Peyer's patch (tissue), 4 donors: ENCODE measurements around the gene FER. TPM values are rescaled to one million over a fixed set of nuclear protein-coding genes. Genes with fewer than 3 reads are reported as not detected.

Source experiments
- DNase-seq, 3 donors: peaks; one replicate each; pipeline ENCODE4 v3.0.0-alpha.2; 2017 to 2019
- H3K27ac ChIP-seq, 4 donors: fragments of 200-600 bp; sonication (generic); one replicate each; pipeline ENCODE4 v1.5.1; 2016 to 2019
- H3K27me3 ChIP-seq, 2 donors: fragments of 200-600 bp; sonication (generic); one replicate each; pipeline ENCODE4 v1.5.1; 2019
- H3K36me3 ChIP-seq, 3 donors: fragments of 200-600 bp; sonication (generic); one replicate each; pipeline ENCODE4 v1.5.1; 2016 to 2019
- H3K4me1 ChIP-seq, 4 donors: fragments of 200-600 bp; sonication (generic); one replicate each; pipeline ENCODE4 v1.5.1; 2016 to 2019
- H3K4me3 ChIP-seq, 4 donors: fragments of 200-600 bp; sonication (generic); 1 replicate in 3 of 4; 2 replicates in 1 of 4; pipeline ENCODE4 v1.5.1; 2016 to 2019; ENCODE audit warnings: mild to moderate bottlenecking in 1 of 4
- H3K9me3 ChIP-seq, 4 donors: fragments of 200-600 bp; sonication (generic); one replicate each; pipeline ENCODE4 v1.5.1; 2016 to 2019; ENCODE audit warnings: mild to moderate bottlenecking in 1 of 4
- POLR2A ChIP-seq, 2 donors: fragments of 450-650 bp; IDR thresholded peaks; one replicate each; pipeline ENCODE4 v1.5.1; 2017; ENCODE audit warnings: antibody characterized with exemption in 2 of 2, mild to moderate bottlenecking in 2 of 2, moderate library complexity in 2 of 2
- total RNA-seq, 4 donors: library from RNA; depleted of rRNA; stranded (reverse); fragments of >200 nt; gene quantifications; one replicate each; pipeline ENCODE4 v1.1.0, GENCODE V29; 2016
- TF ChIP-seq, protein P1 (sequence below), 6 experiments: fragments of 450-650 bp in 4 of 6; fragments of 200-600 bp in 2 of 6; sonication (generic) in 1 of 6; IDR thresholded peaks; one replicate each; pipeline ENCODE4 v1.5.1; 2017 to 2019; ENCODE audit warnings: antibody characterized with exemption in 6 of 6, mild to moderate bottlenecking in 3 of 6, moderate library complexity in 1 of 6

Gene FER
- total RNA-seq, 4 donors from 2014 or later, result 8.4 to 104 (median 12.5) TPM

GRCh38 chr5:108905805-108906204 is 158.1 kb downstream of the FER start:
- Histone ChIP-seq H3K36me3 (no peaks in the 10 kb centered on the region), H3K4me1 (no peaks in the 10 kb centered on the region), H3K9me3 (no peaks in the 10 kb centered on the region), H3K4me3 (no peak overlapping the region), H3K27ac (no peak overlapping the region), H3K27me3 (no peaks in the 10 kb centered on the region)
- TF ChIP-seq, protein P1, sequence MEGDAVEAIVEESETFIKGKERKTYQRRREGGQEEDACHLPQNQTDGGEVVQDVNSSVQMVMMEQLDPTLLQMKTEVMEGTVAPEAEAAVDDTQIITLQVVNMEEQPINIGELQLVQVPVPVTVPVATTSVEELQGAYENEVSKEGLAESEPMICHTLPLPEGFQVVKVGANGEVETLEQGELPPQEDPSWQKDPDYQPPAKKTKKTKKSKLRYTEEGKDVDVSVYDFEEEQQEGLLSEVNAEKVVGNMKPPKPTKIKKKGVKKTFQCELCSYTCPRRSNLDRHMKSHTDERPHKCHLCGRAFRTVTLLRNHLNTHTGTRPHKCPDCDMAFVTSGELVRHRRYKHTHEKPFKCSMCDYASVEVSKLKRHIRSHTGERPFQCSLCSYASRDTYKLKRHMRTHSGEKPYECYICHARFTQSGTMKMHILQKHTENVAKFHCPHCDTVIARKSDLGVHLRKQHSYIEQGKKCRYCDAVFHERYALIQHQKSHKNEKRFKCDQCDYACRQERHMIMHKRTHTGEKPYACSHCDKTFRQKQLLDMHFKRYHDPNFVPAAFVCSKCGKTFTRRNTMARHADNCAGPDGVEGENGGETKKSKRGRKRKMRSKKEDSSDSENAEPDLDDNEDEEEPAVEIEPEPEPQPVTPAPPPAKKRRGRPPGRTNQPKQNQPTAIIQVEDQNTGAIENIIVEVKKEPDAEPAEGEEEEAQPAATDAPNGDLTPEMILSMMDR (IDR thresholded peaks at IDR 0.05), result no peak
- no peak for TF ChIP-seq POLR2A (IDR thresholded peaks at IDR 0.05)
- DNase-seq, result no peak

DNA sequence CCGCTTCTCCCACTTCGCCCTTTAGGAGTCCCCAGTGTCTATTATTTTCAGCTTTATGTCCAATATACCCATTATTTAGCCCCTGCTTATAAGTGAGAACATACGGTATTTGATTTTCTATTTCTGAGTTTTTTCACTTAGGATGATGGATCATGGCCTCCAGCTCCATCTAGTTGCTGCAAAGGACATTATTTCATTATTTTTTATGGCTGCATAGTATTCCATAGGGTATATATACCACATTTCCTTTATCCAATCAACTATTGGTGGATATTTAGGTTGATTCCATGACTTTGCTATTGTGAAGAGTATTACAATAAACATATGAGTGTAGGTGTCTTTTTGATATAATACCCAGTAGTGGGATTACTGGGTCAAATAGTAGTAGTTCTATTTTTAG is 162.9 kb downstream of the FER start:
- Histone ChIP-seq H3K27ac (no peak overlapping the region), H3K9me3 (no peaks in the 10 kb centered on the region), H3K4me3 (no peak overlapping the region), H3K36me3 (no peaks in the 10 kb centered on the region), H3K4me1 (no peaks in the 10 kb centered on the region), H3K27me3 (no peaks in the 10 kb centered on the region)
- TF ChIP-seq POLR2A (IDR thresholded peaks at IDR 0.05), result no peak
- TF ChIP-seq, protein P1 (IDR thresholded peaks at IDR 0.05), result no peak
- DNase-seq, result no peak

GRCh38 chr5:108911055-108911454 is 163.4 kb downstream of the FER start:
- DNase-seq, result no peak
- H3K27me3 ChIP-seq, result no peaks in the 10 kb centered on the region
- H3K27ac ChIP-seq, result no peak overlapping the region
- no peaks in the 10 kb centered on the region for H3K9me3 ChIP-seq
- no peaks in the 10 kb centered on the region for H3K36me3 ChIP-seq
- TF ChIP-seq, protein P1 (IDR thresholded peaks at IDR 0.05), result no peak
- TF ChIP-seq POLR2A (IDR thresholded peaks at IDR 0.05), result no peak
- no peak overlapping the region for H3K4me3 ChIP-seq
- H3K4me1 ChIP-seq, result no peaks in the 10 kb centered on the region

GRCh38 chr5:108917596-108917995 is 169.9 kb downstream of the FER start:
- Histone ChIP-seq H3K36me3 (no peaks in the 10 kb centered on the region), H3K9me3 (no peaks in the 10 kb centered on the region), H3K4me1 (no peaks in the 10 kb centered on the region), H3K4me3 (no peak overlapping the region), H3K27me3 (no peaks in the 10 kb centered on the region), H3K27ac (no peak overlapping the region)
- DNase-seq, result no peak
- TF ChIP-seq, protein P1 (IDR thresholded peaks at IDR 0.05), result no peak
- TF ChIP-seq POLR2A (IDR thresholded peaks at IDR 0.05), result no peak

DNA sequence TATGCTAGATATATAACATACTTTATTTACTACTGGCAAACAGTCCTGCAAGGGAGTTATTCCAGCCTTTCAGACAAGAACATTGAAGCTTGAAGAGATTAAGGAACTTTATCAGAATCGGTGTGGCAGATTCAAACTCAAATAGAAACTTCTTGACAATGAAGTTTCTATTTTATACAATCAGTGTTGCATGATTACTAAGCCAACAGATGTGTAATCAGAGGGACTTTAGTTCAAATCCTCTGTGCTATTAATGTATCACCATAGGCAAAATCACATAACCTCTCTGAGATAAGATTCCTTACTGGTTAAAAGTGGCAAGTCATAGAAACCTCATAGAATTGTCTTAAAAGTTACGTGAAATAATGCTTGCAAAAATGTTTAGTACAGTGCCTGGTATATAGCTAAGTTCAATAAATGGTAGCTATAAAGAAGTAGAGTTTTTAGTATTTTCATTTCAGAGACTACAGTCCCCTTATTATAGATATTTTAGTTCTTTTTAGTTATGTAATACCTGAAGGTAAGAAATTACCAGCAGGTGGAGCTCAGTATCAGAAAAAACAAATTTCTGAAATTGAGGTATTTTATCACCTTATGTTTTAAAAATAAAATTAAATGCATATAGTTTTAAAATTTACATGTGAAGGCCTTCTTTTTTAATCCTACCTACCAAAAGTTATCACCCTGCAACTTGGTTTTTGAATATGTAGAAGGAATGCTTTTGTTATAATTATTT is 172.1 kb downstream of the FER start:
- Histone ChIP-seq H3K27ac (no peak overlapping the region), H3K4me3 (no peak overlapping the region), H3K36me3 (no peaks in the 10 kb centered on the region), H3K27me3 (no peaks in the 10 kb centered on the region), H3K9me3 (no peaks in the 10 kb centered on the region), H3K4me1 (no peaks in the 10 kb centered on the region)
- no peak for DNase-seq
- TF ChIP-seq POLR2A (IDR thresholded peaks at IDR 0.05), result no peak
- TF ChIP-seq, protein P1 (IDR thresholded peaks at IDR 0.05), result peak in 4 of 6 experiments; percentile 21 to 47 (median 37)
